BLaER1 treated with 17β-estradiol and CSF1 and Interleukin-3, amounts not matched to agents 10 nM and 100 nM (cell line): ENCODE results near the gene ATG7.

Experiments
- H3K27ac ChIP-seq, 11 experiments: shearing (Covaris generic); formaldehyde crosslinking; 2 replicates each; pipeline ENCODE4 v1.8.1; 2022
- H3K27me3 ChIP-seq, 11 experiments: shearing (Covaris generic); formaldehyde crosslinking; 2 replicates each; pipeline ENCODE4 v1.8.1; 2022
- H3K36me3 ChIP-seq, 11 experiments: shearing (Covaris generic); formaldehyde crosslinking; 2 replicates each; pipeline ENCODE4 v1.8.1; 2022
- H3K4me1 ChIP-seq, 10 experiments: shearing (Covaris generic); formaldehyde crosslinking; 2 replicates each; pipeline ENCODE4 v1.8.1; 2022
- H3K4me2 ChIP-seq, 11 experiments: shearing (Covaris generic); formaldehyde crosslinking; 2 replicates each; pipeline ENCODE4 v1.8.1; 2022
- H3K4me3 ChIP-seq, 10 experiments: shearing (Covaris generic); formaldehyde crosslinking; 2 replicates each; pipeline ENCODE4 v1.8.1; 2022
- H3K9ac ChIP-seq, 11 experiments: shearing (Covaris generic); formaldehyde crosslinking; 2 replicates each; pipeline ENCODE4 v1.8.1; 2022
- H3K9me3 ChIP-seq, 11 experiments: shearing (Covaris generic); formaldehyde crosslinking; replicated peaks in 1 of 11; 2 replicates each; pipeline ENCODE4 v1.8.1; 2022
- H4K20me1 ChIP-seq, 11 experiments: shearing (Covaris generic); formaldehyde crosslinking; 2 replicates each; pipeline ENCODE4 v1.8.1; 2022
- Cebpa-rat ChIP-seq, 11 experiments: shearing (Covaris generic); IDR thresholded peaks; 2 replicates each; pipeline ENCODE4 v1.8.1; 2022

The ATG7 gene

GRCh38 chr3:11271986-11272904, at the start of gene ATG7:
TSS of gene ATG7 (plus strand) at chr3:11272397. CDS start at chr3:11298696, 26,299 bp downstream.
- H3K36me3 ChIP-seq, result peaks cover 17 to 36% (median 29%) of the 10 kb centered on the region in 11 experiments
- peak within 1 kb of the TSS; percentile 91 to 98 (median 96) for H3K27ac ChIP-seq
- H4K20me1 ChIP-seq, result no peaks in the 10 kb centered on the region
- H3K9ac ChIP-seq, result peak within 1 kb of the TSS; percentile 91 to 98 (median 96)
- peak; percentile 46 to 98 (median 88); a peak in 19 of 22 replicates for TF ChIP-seq Cebpa-rat (IDR thresholded peaks at IDR 0.05)
- peak within 1 kb of the TSS; percentile 77 to 93 (median 86) for H3K4me3 ChIP-seq
- H3K4me1 ChIP-seq, result peaks cover 26 to 46% (median 39%) of the 10 kb centered on the region in 10 experiments
- H3K27me3 ChIP-seq, result no peaks in the 10 kb centered on the region
- peaks cover 8 to 19% (median 13%) of the 10 kb centered on the region in 11 experiments; a peak in 21 of 22 replicates for H3K9me3 ChIP-seq
- H3K4me2 ChIP-seq, result peak within 1 kb of the TSS; percentile 70 to 99 (median 86)

GRCh38 chr3:11224010-11224409, 48.2 kb upstream of the ATG7 start:
- peak overlapping the region in 1 of 11 experiments; percentile 88; a peak in 1 of 22 replicates for H3K27ac ChIP-seq
- peaks cover 31 to 85% (median 46%) of the 10 kb centered on the region in 10 experiments for H3K4me1 ChIP-seq
- no peak for TF ChIP-seq Cebpa-rat (IDR thresholded peaks at IDR 0.05)
- H3K27me3 ChIP-seq, result no peaks in the 10 kb centered on the region
- H3K36me3 ChIP-seq, result peaks cover 0 to 39% (median 0%) of the 10 kb centered on the region in 11 experiments; a peak in 4 of 22 replicates
- peaks cover 0 to 79% (median 0%) of the 10 kb centered on the region in 11 experiments; a peak in 4 of 22 replicates for H4K20me1 ChIP-seq
- no peaks in the 10 kb centered on the region for H3K9me3 ChIP-seq
- no peak overlapping the region for H3K9ac ChIP-seq
- peak overlapping the region in 1 of 10 experiments; percentile 53; a peak in 1 of 20 replicates for H3K4me3 ChIP-seq
- peak overlapping the region in 5 of 11 experiments; percentile 92 to 94 (median 92); a peak in 9 of 22 replicates for H3K4me2 ChIP-seq

- Histone ChIP-seq H3K9ac (peak overlapping the region in 7 of 11 experiments; percentile 27 to 79 (median 73); a peak in 12 of 22 replicates), H3K27ac (peak overlapping the region in 10 of 11 experiments; percentile 13 to 88 (median 72); a peak in 18 of 22 replicates), H3K4me2 (peak overlapping the region; percentile 40 to 94 (median 72); a peak in 19 of 22 replicates), H4K20me1 (peaks cover 0 to 79% (median 0%) of the 10 kb centered on the region in 11 experiments; a peak in 4 of 22 replicates), H3K4me1 (peaks cover 31 to 77% (median 46%) of the 10 kb centered on the region in 10 experiments), H3K9me3 (no peaks in the 10 kb centered on the region), H3K27me3 (no peaks in the 10 kb centered on the region), H3K36me3 (peaks cover 0 to 43% (median 0%) of the 10 kb centered on the region in 11 experiments; a peak in 4 of 22 replicates), H3K4me3 (peak overlapping the region in 6 of 10 experiments; percentile 37 to 61 (median 50); a peak in 12 of 20 replicates)
- TF ChIP-seq Cebpa-rat (IDR thresholded peaks at IDR 0.05), result no peak
Measured at GRCh38 chr3:11224870-11225229, 47.3 kb upstream of the ATG7 start.

GRCh38 chr3:11226042-11226370, 46.2 kb upstream of the ATG7 start:
- H3K9me3 ChIP-seq, result no peaks in the 10 kb centered on the region
- peak overlapping the region in 9 of 11 experiments; percentile 13 to 88 (median 80); a peak in 15 of 22 replicates for H3K27ac ChIP-seq
- H3K4me2 ChIP-seq, result peak overlapping the region; percentile 40 to 94 (median 72)
- peaks cover 31 to 68% (median 45%) of the 10 kb centered on the region in 10 experiments for H3K4me1 ChIP-seq
- H3K27me3 ChIP-seq, result no peaks in the 10 kb centered on the region
- peaks cover 0 to 79% (median 0%) of the 10 kb centered on the region in 11 experiments; a peak in 4 of 22 replicates for H4K20me1 ChIP-seq
- H3K36me3 ChIP-seq, result peaks cover 0 to 43% (median 0%) of the 10 kb centered on the region in 11 experiments; a peak in 4 of 22 replicates
- TF ChIP-seq Cebpa-rat (IDR thresholded peaks at IDR 0.05), result no peak
- H3K9ac ChIP-seq, result peak overlapping the region in 4 of 11 experiments; percentile 65 to 79 (median 75); a peak in 8 of 22 replicates
- peak overlapping the region in 4 of 10 experiments; percentile 40 to 61 (median 53); a peak in 9 of 20 replicates for H3K4me3 ChIP-seq

GRCh38 chr3:11228041-11228440, 44.2 kb upstream of the ATG7 start:
- H3K4me3 ChIP-seq, result no peak overlapping the region
- H3K9ac ChIP-seq, result no peak overlapping the region
- TF ChIP-seq Cebpa-rat (IDR thresholded peaks at IDR 0.05), result no peak
- H3K4me1 ChIP-seq, result peaks cover 31 to 56% (median 43%) of the 10 kb centered on the region in 10 experiments
- no peaks in the 10 kb centered on the region for H3K9me3 ChIP-seq
- no peaks in the 10 kb centered on the region for H3K27me3 ChIP-seq
- H3K4me2 ChIP-seq, result peak overlapping the region; percentile 31 to 94 (median 72)
- H4K20me1 ChIP-seq, result peaks cover 0 to 80% (median 0%) of the 10 kb centered on the region in 11 experiments; a peak in 4 of 22 replicates
- peaks cover 0 to 35% (median 0%) of the 10 kb centered on the region in 11 experiments; a peak in 4 of 22 replicates for H3K36me3 ChIP-seq
- no peak overlapping the region for H3K27ac ChIP-seq

- peaks cover 26 to 40% (median 35%) of the 10 kb centered on the region in 10 experiments for H3K4me1 ChIP-seq
- peaks cover 0 to 39% (median 0%) of the 10 kb centered on the region in 11 experiments; a peak in 4 of 22 replicates for H3K36me3 ChIP-seq
- no peak for TF ChIP-seq Cebpa-rat (IDR thresholded peaks at IDR 0.05)
Measured at GRCh38 chr3:11230125-11230524, 42.1 kb upstream of the ATG7 start.

GRCh38 chr3:11230832-11231231, 41.4 kb upstream of the ATG7 start:
- Histone ChIP-seq H3K4me2 (no peak overlapping the region), H3K4me1 (peaks cover 19 to 33% (median 28%) of the 10 kb centered on the region in 10 experiments), H3K9ac (no peak overlapping the region), H3K27ac (no peak overlapping the region), H3K9me3 (no peaks in the 10 kb centered on the region), H4K20me1 (peaks cover 0 to 92% (median 0%) of the 10 kb centered on the region in 11 experiments; a peak in 4 of 22 replicates), H3K36me3 (peaks cover 0 to 47% (median 0%) of the 10 kb centered on the region in 11 experiments; a peak in 4 of 22 replicates), H3K4me3 (no peak overlapping the region), H3K27me3 (no peaks in the 10 kb centered on the region)
- no peak for TF ChIP-seq Cebpa-rat (IDR thresholded peaks at IDR 0.05)

More at GRCh38 chr3:11230125-11230524, 42.1 kb upstream of the ATG7 start:
- Histone ChIP-seq H3K27ac (no peak overlapping the region), H3K9ac (no peak overlapping the region), H4K20me1 (peaks cover 0 to 86% (median 0%) of the 10 kb centered on the region in 11 experiments; a peak in 4 of 22 replicates), H3K27me3 (no peaks in the 10 kb centered on the region), H3K4me2 (no peak overlapping the region), H3K9me3 (no peaks in the 10 kb centered on the region), H3K4me3 (no peak overlapping the region)

- H3K36me3 ChIP-seq, result peaks cover 0 to 41% (median 0%) of the 10 kb centered on the region in 11 experiments; a peak in 4 of 22 replicates
- H3K4me3 ChIP-seq, result no peak overlapping the region
- no peak overlapping the region for H3K27ac ChIP-seq
- peaks cover 0 to 81% (median 0%) of the 10 kb centered on the region in 11 experiments; a peak in 4 of 22 replicates for H4K20me1 ChIP-seq
- H3K4me1 ChIP-seq, result peaks cover 0 to 6% (median 0%) of the 10 kb centered on the region in 10 experiments; a peak in 4 of 20 replicates
- H3K27me3 ChIP-seq, result no peaks in the 10 kb centered on the region
- H3K4me2 ChIP-seq, result no peak overlapping the region
- peak overlapping the region in 1 of 11 experiments; percentile 37; a peak in 1 of 22 replicates for H3K9ac ChIP-seq
- TF ChIP-seq Cebpa-rat (IDR thresholded peaks at IDR 0.05), result no peak
- H3K9me3 ChIP-seq, result peaks cover 5 to 19% (median 11%) of the 10 kb centered on the region in 11 experiments; a peak in 21 of 22 replicates
Measured at GRCh38 chr3:11235385-11235784, 36.8 kb upstream of the ATG7 start.
